ENCODE measurements around the gene CTNNBL1. TPM values are rescaled to one million over a fixed set of nuclear protein-coding genes. Genes with fewer than 3 reads are reported as not detected.

Gene CTNNBL1, protein sequence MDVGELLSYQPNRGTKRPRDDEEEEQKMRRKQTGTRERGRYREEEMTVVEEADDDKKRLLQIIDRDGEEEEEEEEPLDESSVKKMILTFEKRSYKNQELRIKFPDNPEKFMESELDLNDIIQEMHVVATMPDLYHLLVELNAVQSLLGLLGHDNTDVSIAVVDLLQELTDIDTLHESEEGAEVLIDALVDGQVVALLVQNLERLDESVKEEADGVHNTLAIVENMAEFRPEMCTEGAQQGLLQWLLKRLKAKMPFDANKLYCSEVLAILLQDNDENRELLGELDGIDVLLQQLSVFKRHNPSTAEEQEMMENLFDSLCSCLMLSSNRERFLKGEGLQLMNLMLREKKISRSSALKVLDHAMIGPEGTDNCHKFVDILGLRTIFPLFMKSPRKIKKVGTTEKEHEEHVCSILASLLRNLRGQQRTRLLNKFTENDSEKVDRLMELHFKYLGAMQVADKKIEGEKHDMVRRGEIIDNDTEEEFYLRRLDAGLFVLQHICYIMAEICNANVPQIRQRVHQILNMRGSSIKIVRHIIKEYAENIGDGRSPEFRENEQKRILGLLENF
- polyA plus RNA-seq (2013, experiment 1 of 2) = 57.3 TPM
- polyA plus RNA-seq (2013, experiment 2 of 2) = 56.4 TPM

DNA sequence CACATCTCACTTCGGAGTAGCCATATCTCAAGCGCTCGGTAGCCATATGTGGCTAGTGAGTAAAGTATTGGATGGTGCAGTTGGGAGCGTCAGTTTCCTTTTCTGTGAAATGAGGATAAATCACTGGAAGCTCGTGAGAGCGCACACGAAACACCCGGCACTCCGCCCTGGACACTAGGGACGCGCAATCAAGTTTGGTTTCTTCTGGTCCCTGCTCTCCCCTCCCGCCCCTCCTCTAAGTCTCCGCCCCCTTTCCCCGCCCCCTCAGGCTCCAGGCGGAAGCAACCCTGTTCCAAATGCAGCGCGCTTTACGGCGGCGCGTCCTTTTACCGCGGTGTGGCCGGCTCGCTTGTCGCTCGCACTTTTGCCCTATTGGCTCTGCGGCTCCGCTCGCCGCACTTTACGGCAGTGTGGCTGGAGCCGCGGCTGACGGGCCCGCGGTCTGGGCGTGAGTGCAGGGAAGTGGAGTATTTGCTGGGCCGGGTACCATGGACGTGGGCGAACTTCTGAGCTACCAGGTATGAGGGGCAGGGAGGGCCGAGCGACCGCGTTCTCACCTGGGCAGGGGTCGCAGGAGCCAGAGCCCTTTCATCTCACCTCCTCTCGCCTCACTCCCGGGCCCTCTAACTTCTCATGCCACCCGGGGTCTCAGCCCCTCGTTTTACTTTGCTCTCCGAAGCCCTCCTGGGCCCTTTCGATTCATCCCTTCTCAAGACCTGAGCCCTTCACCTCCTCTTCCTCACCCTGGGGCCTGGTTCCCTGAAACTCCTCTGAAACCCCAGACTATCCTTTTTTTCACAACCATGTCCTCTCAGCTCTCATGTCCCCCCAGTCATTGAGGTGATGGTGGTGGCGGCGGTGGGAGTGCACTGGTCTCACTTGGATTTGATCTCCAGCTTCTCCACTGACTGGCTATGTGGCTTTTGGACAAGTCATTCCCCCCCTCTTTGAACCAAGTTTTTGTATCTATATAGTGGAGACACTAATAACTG is at the start of gene CTNNBL1:
Gene CTNNBL1, plus strand, starts transcription at position 396 of the 992 bp plus-strand sequence. Its CDS starts 93 bp downstream, at position 489.
- H3K4me3 ChIP-seq (ENCODE audit: low read length) = peak within 1 kb of the TSS; percentile 90
- 3% methylated on average over 54 of the region's 54 CpGs for WGBS

DNA sequence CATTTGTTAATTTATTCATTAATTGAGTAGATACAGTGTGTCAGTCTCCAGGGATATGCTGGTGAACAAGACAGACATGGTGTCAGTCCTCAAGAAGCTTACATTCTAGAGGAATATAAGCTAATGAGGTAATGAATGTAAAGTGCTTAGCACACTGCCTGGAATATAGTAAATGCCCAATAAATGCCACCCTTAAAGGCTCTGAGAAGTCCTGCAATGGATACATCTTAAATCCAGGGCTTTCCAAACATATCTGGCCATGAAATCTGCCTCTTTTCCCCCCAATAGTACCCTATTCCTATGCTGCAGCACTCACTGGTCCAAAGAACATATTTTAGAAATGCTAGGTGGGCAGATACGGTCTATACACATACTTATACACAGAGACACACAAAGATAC is 49.2 kb upstream of the CTNNBL1 start:
- no peak overlapping the region for H3K4me3 ChIP-seq (ENCODE audit: low read length)
- WGBS = no CpG with 5 or more reads among the region's 1 CpG
- no peaks in the 10 kb centered on the region for H3K9me3 ChIP-seq (ENCODE audit: insufficient read depth, low read depth, low read length)
- H3K27ac ChIP-seq (ENCODE audit: low read depth, low read length) = no peak overlapping the region
- H3K27me3 ChIP-seq (ENCODE audit: insufficient read depth, low read length) = no peaks in the 10 kb centered on the region; the same call in 1 of the 2 replicates
- no peaks in the 10 kb centered on the region for H3K36me3 ChIP-seq (ENCODE audit: insufficient read depth, low read length)
- H3K4me1 ChIP-seq (ENCODE audit: insufficient read depth, low read length) = peaks cover 4% of the 10 kb centered on the region; the same call in 1 of the 2 replicates
- H3K9ac ChIP-seq (ENCODE audit: low read depth, low read length) = no peak overlapping the region

More for the DNA sequence above, at the start of gene CTNNBL1:
- H3K36me3 ChIP-seq (ENCODE audit: insufficient read depth, low read length) = peaks cover 3% of the 10 kb centered on the region; the same call in 1 of the 2 replicates
- no peaks in the 10 kb centered on the region for H3K9me3 ChIP-seq (ENCODE audit: insufficient read depth, low read depth, low read length)
- H3K27ac ChIP-seq (ENCODE audit: low read depth, low read length) = no peak within 1 kb of the TSS
- H3K4me1 ChIP-seq (ENCODE audit: insufficient read depth, low read length) = peaks cover 6% of the 10 kb centered on the region; the same call in 1 of the 2 replicates
- peaks cover 12% of the 10 kb centered on the region; the same call in 1 of the 2 replicates for H3K27me3 ChIP-seq (ENCODE audit: insufficient read depth, low read length)
- peak within 1 kb of the TSS; percentile 71 for H3K9ac ChIP-seq (ENCODE audit: low read depth, low read length)

DNA sequence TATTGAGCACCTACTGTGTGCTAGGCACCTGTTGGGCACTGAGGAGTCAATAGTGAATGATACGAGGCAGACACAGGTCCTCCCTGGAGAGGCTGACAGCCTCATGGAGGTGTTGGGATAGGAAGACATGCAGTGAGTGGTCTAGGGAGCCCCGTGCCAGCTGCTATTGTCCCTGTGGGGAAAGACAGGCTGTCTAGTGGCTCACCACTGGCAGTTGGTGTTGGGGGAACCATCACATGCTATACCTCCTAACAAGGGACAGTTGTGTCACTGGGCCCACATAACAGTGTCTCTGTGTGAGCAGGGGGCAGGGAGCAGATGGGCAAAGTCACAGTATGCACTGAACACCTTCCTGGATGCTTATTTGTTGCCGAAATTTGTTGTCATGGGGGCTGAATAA is 45.9 kb upstream of the CTNNBL1 start:
- H3K27ac ChIP-seq (ENCODE audit: low read depth, low read length) = no peak overlapping the region
- WGBS = 86% methylated on average over 3 of the region's 3 CpGs
- H3K36me3 ChIP-seq (ENCODE audit: insufficient read depth, low read length) = no peaks in the 10 kb centered on the region
- H3K4me3 ChIP-seq (ENCODE audit: low read length) = no peak overlapping the region
- H3K9ac ChIP-seq (ENCODE audit: low read depth, low read length) = no peak overlapping the region
- H3K4me1 ChIP-seq (ENCODE audit: insufficient read depth, low read length) = peaks cover 4% of the 10 kb centered on the region; the same call in 1 of the 2 replicates
- no peaks in the 10 kb centered on the region for H3K27me3 ChIP-seq (ENCODE audit: insufficient read depth, low read length)
- no peaks in the 10 kb centered on the region for H3K9me3 ChIP-seq (ENCODE audit: insufficient read depth, low read depth, low read length)

DNA sequence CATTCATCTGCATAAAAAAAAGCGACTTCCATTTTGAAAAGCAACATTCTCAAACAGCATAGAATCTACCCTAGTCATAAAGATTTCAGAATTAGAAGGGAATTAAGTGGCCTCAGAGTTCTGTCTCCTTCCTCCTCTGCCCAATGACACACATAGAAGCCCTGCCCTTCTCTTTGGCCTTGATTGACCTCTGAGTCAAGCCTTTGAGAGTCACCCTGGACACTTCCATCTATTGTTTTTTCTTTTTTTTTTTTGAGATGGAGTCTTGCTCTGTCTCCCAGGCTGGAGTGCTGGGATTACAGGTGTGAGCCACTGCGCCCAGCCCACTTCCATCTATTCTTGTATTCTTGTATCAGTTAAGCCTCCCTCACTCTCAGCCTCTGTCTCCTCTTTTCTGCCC is 44.8 kb upstream of the CTNNBL1 start:
- no peaks in the 10 kb centered on the region for H3K36me3 ChIP-seq (ENCODE audit: insufficient read depth, low read length)
- no peak overlapping the region for H3K27ac ChIP-seq (ENCODE audit: low read depth, low read length)
- WGBS = 100% methylated on average over 1 of the region's 2 CpGs
- no peak overlapping the region for H3K9ac ChIP-seq (ENCODE audit: low read depth, low read length)
- H3K4me1 ChIP-seq (ENCODE audit: insufficient read depth, low read length) = peaks cover 4% of the 10 kb centered on the region; the same call in 1 of the 2 replicates
- no peaks in the 10 kb centered on the region for H3K27me3 ChIP-seq (ENCODE audit: insufficient read depth, low read length)
- H3K4me3 ChIP-seq (ENCODE audit: low read length) = no peak overlapping the region
- H3K9me3 ChIP-seq (ENCODE audit: insufficient read depth, low read depth, low read length) = no peaks in the 10 kb centered on the region

DNA sequence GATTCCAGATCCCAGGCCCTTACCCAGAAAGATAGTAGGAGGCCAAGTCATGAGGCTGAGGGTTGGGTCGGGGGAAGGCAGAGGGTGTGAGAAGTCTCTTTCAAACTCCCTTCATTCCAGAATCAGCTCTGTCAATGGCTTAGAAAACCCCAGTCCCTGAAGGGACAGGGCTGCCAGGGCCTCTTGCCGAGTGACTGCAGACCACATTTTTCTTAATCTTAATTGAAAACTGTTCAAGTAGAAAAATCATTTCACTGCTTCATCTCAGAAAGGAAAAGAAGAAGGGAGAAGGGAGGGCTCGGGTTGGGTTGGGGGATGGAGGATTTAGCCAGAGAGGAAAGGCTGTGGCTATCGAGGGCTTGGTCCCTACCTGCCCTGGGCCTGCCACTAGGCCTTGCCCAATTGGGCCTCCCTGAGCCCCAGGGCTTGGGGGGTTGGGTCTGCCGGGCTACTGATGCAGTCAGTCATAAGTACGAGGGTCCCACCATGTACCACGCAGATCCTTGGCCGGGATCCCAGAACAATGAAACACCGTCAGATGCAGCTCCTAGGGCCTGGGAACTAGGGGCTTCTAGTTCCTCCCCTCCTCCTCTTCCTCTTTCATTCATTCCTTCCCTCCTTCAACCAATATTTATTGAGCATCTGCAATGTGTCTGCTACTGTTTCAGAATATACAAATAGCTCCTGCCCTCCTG is 44.0 kb upstream of the CTNNBL1 start:
- H3K4me3 ChIP-seq (ENCODE audit: low read length) = no peak overlapping the region
- H3K9me3 ChIP-seq (ENCODE audit: insufficient read depth, low read depth, low read length) = no peaks in the 10 kb centered on the region
- 91% methylated on average over 9 of the region's 9 CpGs for WGBS
- no peak overlapping the region for H3K27ac ChIP-seq (ENCODE audit: low read depth, low read length)
- H3K4me1 ChIP-seq (ENCODE audit: insufficient read depth, low read length) = peaks cover 4% of the 10 kb centered on the region; the same call in 1 of the 2 replicates
- H3K36me3 ChIP-seq (ENCODE audit: insufficient read depth, low read length) = no peaks in the 10 kb centered on the region
- H3K27me3 ChIP-seq (ENCODE audit: insufficient read depth, low read length) = no peaks in the 10 kb centered on the region
- H3K9ac ChIP-seq (ENCODE audit: low read depth, low read length) = no peak overlapping the region

DNA sequence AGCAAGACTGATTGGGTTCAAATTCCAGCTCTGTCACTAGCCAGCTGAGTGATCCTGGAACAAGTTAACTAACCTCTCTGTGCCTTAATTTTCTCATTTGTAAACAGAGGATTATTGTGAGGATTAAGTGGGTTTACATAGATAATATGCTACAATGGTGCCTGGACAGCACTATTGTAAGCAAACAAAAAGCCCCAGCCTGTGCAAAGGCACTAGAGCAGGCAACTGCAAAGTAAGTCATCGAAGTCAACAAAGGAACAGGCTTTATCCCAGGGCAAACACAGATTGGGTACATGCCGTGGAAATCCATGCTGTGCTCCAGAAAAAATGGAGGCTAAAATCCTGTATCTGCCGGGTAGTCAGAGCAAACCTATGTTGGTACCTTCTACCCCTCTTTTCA is 43.2 kb upstream of the CTNNBL1 start:
- WGBS = 84% methylated on average over 3 of the region's 3 CpGs
- H3K4me3 ChIP-seq (ENCODE audit: low read length) = no peak overlapping the region

DNA sequence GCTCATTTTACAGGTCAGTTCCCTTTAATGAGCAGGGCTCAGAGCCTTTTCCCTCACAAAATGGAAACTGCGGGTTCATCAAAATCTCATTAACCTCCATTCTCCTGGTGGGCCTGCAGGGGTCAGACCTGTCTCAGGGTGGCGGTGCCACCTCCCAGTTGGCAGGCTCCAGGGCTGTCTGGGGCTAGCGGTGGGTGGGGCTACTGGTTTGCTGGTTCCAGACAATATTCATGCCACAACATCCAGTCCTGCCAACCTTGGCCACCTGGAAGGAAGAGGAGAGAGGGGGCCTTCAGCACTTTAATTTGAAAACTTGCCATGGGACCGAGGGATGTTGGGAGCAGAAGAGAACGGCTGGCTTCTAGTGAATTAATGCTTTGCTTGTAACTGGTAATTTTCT is 41.9 kb upstream of the CTNNBL1 start:
- H3K4me1 ChIP-seq (ENCODE audit: insufficient read depth, low read length) = peaks cover 4% of the 10 kb centered on the region; the same call in 1 of the 2 replicates
- H3K4me3 ChIP-seq (ENCODE audit: low read length) = no peak overlapping the region
- no peaks in the 10 kb centered on the region for H3K9me3 ChIP-seq (ENCODE audit: insufficient read depth, low read depth, low read length)
- no peaks in the 10 kb centered on the region for H3K36me3 ChIP-seq (ENCODE audit: insufficient read depth, low read length)
- 55% methylated on average over 5 of the region's 5 CpGs for WGBS
- no peak overlapping the region for H3K27ac ChIP-seq (ENCODE audit: low read depth, low read length)
- no peak overlapping the region for H3K9ac ChIP-seq (ENCODE audit: low read depth, low read length)
- H3K27me3 ChIP-seq (ENCODE audit: insufficient read depth, low read length) = no peaks in the 10 kb centered on the region

More for the DNA sequence above, 43.2 kb upstream of the CTNNBL1 start:
- H3K27me3 ChIP-seq (ENCODE audit: insufficient read depth, low read length) = no peaks in the 10 kb centered on the region
- H3K9me3 ChIP-seq (ENCODE audit: insufficient read depth, low read depth, low read length) = no peaks in the 10 kb centered on the region
- no peak overlapping the region for H3K9ac ChIP-seq (ENCODE audit: low read depth, low read length)
- H3K4me1 ChIP-seq (ENCODE audit: insufficient read depth, low read length) = peaks cover 4% of the 10 kb centered on the region; the same call in 1 of the 2 replicates
- no peak overlapping the region for H3K27ac ChIP-seq (ENCODE audit: low read depth, low read length)
- H3K36me3 ChIP-seq (ENCODE audit: insufficient read depth, low read length) = no peaks in the 10 kb centered on the region

DNA sequence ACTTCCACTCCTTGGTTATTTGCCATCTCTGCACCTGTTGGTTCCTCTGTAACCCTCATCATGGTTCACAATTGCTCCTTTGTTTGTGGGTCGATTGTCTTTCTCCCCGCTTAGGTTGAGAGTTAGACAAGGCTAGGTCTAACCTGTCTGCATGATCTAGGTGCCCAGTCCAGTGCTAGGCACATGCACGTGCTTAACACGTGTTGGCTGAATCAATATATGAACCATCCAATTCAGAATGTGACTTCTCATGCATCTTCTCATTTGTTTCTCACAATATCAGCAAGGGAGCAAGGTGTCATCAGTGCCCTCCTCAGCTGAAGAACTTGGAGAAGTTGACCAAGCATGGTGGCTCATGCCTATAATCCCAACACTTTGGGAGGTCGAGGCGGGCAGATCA is 36.9 kb upstream of the CTNNBL1 start:
- no peaks in the 10 kb centered on the region for H3K9me3 ChIP-seq (ENCODE audit: insufficient read depth, low read depth, low read length)
- H3K36me3 ChIP-seq (ENCODE audit: insufficient read depth, low read length) = no peaks in the 10 kb centered on the region
- peaks cover 4% of the 10 kb centered on the region for H3K4me1 ChIP-seq (ENCODE audit: insufficient read depth, low read length)
- no peak overlapping the region for H3K27ac ChIP-seq (ENCODE audit: low read depth, low read length)
- no peak overlapping the region for H3K4me3 ChIP-seq (ENCODE audit: low read length)
- H3K9ac ChIP-seq (ENCODE audit: low read depth, low read length) = no peak overlapping the region
- 88% methylated on average over 6 of the region's 6 CpGs for WGBS
- H3K27me3 ChIP-seq (ENCODE audit: insufficient read depth, low read length) = no peaks in the 10 kb centered on the region

DNA sequence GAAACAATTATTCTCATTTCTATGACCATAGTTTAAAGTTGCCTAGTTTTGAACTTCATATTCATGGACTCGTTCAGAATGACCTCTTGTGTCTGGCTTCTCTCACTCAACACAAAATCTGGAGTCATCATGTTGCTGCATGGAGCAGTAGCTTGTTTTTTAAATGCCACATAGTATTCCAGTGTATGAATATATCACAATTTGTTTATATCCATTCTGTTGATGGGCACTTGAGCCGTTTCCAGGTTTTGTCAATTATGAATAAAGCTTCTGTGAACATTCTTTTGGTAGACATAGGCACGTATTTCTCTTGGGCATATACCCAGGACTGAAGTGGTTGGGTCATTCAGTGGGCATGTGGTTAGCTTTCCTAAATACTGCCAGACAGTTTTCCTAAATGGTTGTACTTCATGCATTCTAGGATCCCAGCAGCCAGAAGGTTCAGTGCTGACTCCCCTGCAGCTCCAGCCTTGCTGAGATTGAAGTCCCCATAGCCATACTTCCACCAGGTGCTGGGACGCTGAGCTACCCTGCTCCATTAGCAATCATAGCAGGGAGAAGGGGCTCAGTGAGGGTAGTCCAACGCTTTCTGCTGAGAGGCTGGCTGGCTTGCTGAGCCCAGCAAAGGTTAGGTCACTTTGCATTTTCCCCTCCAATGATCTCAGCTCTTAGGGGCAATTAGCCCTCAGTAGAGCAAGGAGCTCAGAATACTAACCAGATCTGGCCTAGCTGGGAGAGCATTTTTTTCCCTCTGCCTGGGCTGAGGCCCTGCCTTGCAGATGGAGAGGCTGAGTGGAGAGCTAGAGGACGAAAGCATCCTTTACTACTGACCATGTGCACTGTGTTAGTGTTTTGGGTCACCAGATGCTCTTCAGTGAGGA is 35.7 kb upstream of the CTNNBL1 start:
- WGBS = 69% methylated on average over 6 of the region's 6 CpGs
- Histone ChIP-seq H3K9ac (ENCODE audit: low read depth, low read length) (no peak overlapping the region), H3K27me3 (ENCODE audit: insufficient read depth, low read length) (no peaks in the 10 kb centered on the region), H3K4me3 (ENCODE audit: low read length) (no peak overlapping the region), H3K9me3 (ENCODE audit: insufficient read depth, low read depth, low read length) (no peaks in the 10 kb centered on the region), H3K4me1 (ENCODE audit: insufficient read depth, low read length) (peaks cover 9% of the 10 kb centered on the region), H3K27ac (ENCODE audit: low read depth, low read length) (no peak overlapping the region), H3K36me3 (ENCODE audit: insufficient read depth, low read length) (no peaks in the 10 kb centered on the region)
